HG03280 (cell line): ENCODE results near the gene GTSE1.

Experiments used
- ATAC-seq: cut with Tn5 transposase; IDR thresholded peaks from one replicate; pipeline ENCODE4 v1.9.1; 2021; ENCODE audit warnings: mild to moderate bottlenecking, moderate library complexity; ENCODE audit not compliant: unreplicated experiment

GTSE1 gene

GRCh38 chr22:46326066-46326680 lies 29.5 kb downstream of the GTSE1 start:
- no peak for ATAC-seq

- ATAC-seq = no peak
These were observed 31.2 kb downstream of the GTSE1 start for GRCh38 chr22:46327691-46328465.

- no peak for ATAC-seq
These were observed 32.1 kb downstream of the GTSE1 start for GRCh38 chr22:46328797-46329196.

- ATAC-seq = no peak
These were observed 32.9 kb downstream of the GTSE1 start for GRCh38 chr22:46329616-46330015.

- no peak for ATAC-seq
These were observed 33.8 kb downstream of the GTSE1 start for GRCh38 chr22:46330426-46330825.

GRCh38 chr22:46331496-46331895 lies 34.8 kb downstream of the GTSE1 start:
- ATAC-seq = no peak

- peak; percentile 89 for ATAC-seq
These were observed 38.8 kb downstream of the GTSE1 start, which contains the start of gene TRMU for GRCh38 chr22:46335201-46336118. TRMU (plus strand) TSS chr22:46335714; CDS start chr22:46335765, 51 bp downstream.

- no peak for ATAC-seq
These were observed 39.7 kb downstream of the GTSE1 start for GRCh38 chr22:46336119-46337078.

GRCh38 chr22:46337870-46338269 lies 41.2 kb downstream of the GTSE1 start:
- no peak for ATAC-seq

GRCh38 chr22:46338636-46339035 lies 42.0 kb downstream of the GTSE1 start:
- ATAC-seq = no peak

GRCh38 chr22:46339956-46340355 lies 43.3 kb downstream of the GTSE1 start:
- no peak for ATAC-seq

- ATAC-seq = no peak
These were observed 44.0 kb downstream of the GTSE1 start for GRCh38 chr22:46340676-46341075.

GRCh38 chr22:46346680-46347405 lies 50.2 kb downstream of the GTSE1 start:
- no peak for ATAC-seq

GRCh38 chr22:46347646-46348045 lies 51.0 kb downstream of the GTSE1 start:
- no peak for ATAC-seq

- no peak for ATAC-seq
These were observed 51.5 kb downstream of the GTSE1 start for GRCh38 chr22:46348099-46348695.

GRCh38 chr22:46349238-46349637 lies 52.6 kb downstream of the GTSE1 start:
- no peak for ATAC-seq

GRCh38 chr22:46349681-46350080 lies 53.0 kb downstream of the GTSE1 start:
- no peak for ATAC-seq

GRCh38 chr22:46350121-46350520 lies 53.5 kb downstream of the GTSE1 start:
- no peak for ATAC-seq

- no peak for ATAC-seq
These were observed 54.0 kb downstream of the GTSE1 start for GRCh38 chr22:46350646-46351045.
